ENCODE data around the gene SOHLH1.

The SOHLH1 gene

DNA sequence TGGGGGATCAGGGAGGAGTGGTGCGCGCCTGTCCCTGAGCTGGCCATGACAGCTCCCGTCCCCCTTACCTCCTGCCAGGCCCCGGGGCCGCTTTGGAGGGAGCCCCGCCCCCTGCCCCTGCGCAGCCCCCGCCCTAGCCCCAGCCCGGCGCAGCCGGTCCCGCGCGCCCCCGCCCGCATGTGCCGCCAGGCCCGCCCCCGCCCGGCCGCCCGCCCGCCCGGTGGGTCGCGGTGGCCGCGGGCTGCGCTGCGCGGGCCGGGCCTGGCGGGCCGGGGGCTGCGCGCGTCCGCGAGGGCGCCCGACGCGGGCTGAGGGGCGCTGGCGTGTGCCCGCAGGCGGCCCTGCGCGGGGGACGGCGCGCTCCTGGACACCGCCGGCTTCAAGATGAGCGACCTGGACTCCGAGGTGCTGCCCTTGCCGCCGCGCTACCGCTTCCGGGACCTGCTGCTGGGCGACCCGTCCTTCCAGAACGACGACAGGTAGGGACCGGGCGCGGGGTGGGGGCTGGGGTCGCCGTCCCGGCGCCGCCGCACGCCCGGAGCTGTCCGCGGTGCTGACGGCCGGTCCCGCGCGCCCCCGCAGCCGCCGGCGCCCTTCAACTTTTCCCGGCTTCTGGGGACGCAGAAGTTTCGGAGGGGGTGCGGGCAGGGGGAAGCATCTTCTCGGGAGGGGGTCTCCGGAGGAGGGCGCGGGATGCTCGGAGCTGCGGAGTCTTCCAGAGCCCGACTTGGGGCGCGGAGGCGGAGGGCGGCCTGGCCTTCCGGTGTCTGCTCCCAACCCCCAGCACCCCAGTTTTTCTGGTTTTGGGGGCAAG, 15.2 kb upstream of the SOHLH1 start:
- H3K4me2 ChIP-seq (ENCODE audit: low read length) = peak overlapping the region; percentile 69
- peaks cover 0 to 2% of the 10 kb centered on the region in 2 experiments for H3K4me1 ChIP-seq (ENCODE audit: control insufficient read depth in 1 of 2, insufficient read depth in 2 of 2, low read length in 2 of 2)
- no peak overlapping the region for H3K4ac ChIP-seq (ENCODE audit: low read depth, low read length)
- H3K18ac ChIP-seq (ENCODE audit: low read length) = no peak overlapping the region
- peaks cover 4% of the 10 kb centered on the region for H3K9me3 ChIP-seq (ENCODE audit: insufficient read depth, low read depth, low read length)
- no peak overlapping the region for H3K27ac ChIP-seq (ENCODE audit: low read depth, low read length)
- no peak overlapping the region for H4K91ac ChIP-seq (ENCODE audit: low read depth, low read length)
- H2AK5ac ChIP-seq (ENCODE audit: low read length) = no peak overlapping the region
- H3K9ac ChIP-seq (ENCODE audit: low read length) = no peak overlapping the region
- H3K14ac ChIP-seq (ENCODE audit: low read length) = no peak overlapping the region
- no peak overlapping the region for H2BK12ac ChIP-seq (ENCODE audit: low read length)
- no peak overlapping the region for H3K23ac ChIP-seq (ENCODE audit: low read length)
- no peak for DNase-seq
- no peak overlapping the region for H4K8ac ChIP-seq (ENCODE audit: low read depth, low read length)
- H3K79me1 ChIP-seq (ENCODE audit: low read length) = no peaks in the 10 kb centered on the region
- no peaks in the 10 kb centered on the region for H3K79me2 ChIP-seq (ENCODE audit: control insufficient read depth, insufficient read depth, low read length, poor library complexity)
- H2BK5ac ChIP-seq (ENCODE audit: low read depth, low read length, poor library complexity) = no peak overlapping the region
- H3K36me3 ChIP-seq (ENCODE audit: control insufficient read depth in 1 of 2, insufficient read depth in 2 of 2, low read length in 2 of 2) = no peaks in the 10 kb centered on the region
- H2AFZ ChIP-seq (ENCODE audit: insufficient read depth, low read length, poor library complexity) = no peak overlapping the region
- H3K4me3 ChIP-seq (ENCODE audit: low read depth, low read length) = peak overlapping the region; percentile 51
- H4K12ac ChIP-seq (ENCODE audit: low read depth, low read length) = no peak overlapping the region
- WGBS (ENCODE audit: extremely low coverage, insufficient coverage, insufficient read length) = no CpG with 5 or more reads among the region's 103 CpGs
- no peak overlapping the region for H2BK120ac ChIP-seq (ENCODE audit: insufficient read depth, low read length, poor library complexity)
- peaks cover 5% of the 10 kb centered on the region for H3K27me3 ChIP-seq (ENCODE audit: insufficient read depth, low read length)

DNA sequence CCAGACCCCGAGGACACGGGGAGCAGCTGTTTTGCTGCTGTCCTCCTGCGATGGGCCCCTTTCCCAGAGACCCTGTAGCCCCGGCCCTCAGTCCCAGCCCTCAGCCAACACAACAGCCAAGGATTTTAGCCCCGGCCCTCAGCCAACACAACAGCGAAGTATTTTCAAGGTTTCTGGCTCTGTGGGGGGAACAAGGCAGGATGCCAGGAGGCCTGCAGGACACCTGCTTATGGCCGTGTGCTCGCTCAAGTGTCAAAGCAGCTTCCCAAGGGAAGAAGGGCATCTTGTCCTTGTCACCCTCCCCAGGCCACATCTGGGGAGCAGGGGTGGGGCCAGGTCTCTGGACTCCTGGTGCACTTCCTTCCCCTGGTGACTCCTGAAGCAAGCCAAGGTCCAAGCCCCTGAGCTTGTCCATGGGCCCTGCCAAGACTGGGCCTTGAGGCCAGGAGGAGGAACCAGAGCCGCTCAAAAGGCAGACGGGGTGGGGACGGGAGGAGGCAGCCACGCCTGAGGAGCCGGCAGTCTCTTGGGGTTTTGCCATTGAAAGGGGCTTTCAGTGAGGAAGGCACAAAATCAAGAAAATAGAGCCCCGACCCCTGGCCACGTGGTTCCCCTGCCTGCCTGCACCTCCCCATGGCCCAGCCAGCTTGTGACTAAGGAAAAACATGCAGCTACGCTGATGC, 13.5 kb upstream of the SOHLH1 start:
- Histone ChIP-seq H3K9ac (ENCODE audit: low read length) (no peak overlapping the region), H3K4ac (ENCODE audit: low read depth, low read length) (no peak overlapping the region), H3K27me3 (ENCODE audit: insufficient read depth, low read length) (peaks cover 5% of the 10 kb centered on the region), H3K9me3 (ENCODE audit: insufficient read depth, low read depth, low read length) (peaks cover 4% of the 10 kb centered on the region), H2AK5ac (ENCODE audit: low read length) (no peak overlapping the region), H3K18ac (ENCODE audit: low read length) (no peak overlapping the region), H3K36me3 (ENCODE audit: control insufficient read depth in 1 of 2, insufficient read depth in 2 of 2, low read length in 2 of 2) (no peaks in the 10 kb centered on the region), H3K14ac (ENCODE audit: low read length) (no peak overlapping the region), H3K79me1 (ENCODE audit: low read length) (no peaks in the 10 kb centered on the region), H4K91ac (ENCODE audit: low read depth, low read length) (no peak overlapping the region), H2BK5ac (ENCODE audit: low read depth, low read length, poor library complexity) (no peak overlapping the region), H2BK120ac (ENCODE audit: insufficient read depth, low read length, poor library complexity) (no peak overlapping the region), H4K8ac (ENCODE audit: low read depth, low read length) (no peak overlapping the region), H3K4me2 (ENCODE audit: low read length) (no peak overlapping the region), H2BK12ac (ENCODE audit: low read length) (no peak overlapping the region), H2AFZ (ENCODE audit: insufficient read depth, low read length, poor library complexity) (no peak overlapping the region), H3K79me2 (ENCODE audit: control insufficient read depth, insufficient read depth, low read length, poor library complexity) (no peaks in the 10 kb centered on the region), H3K23ac (ENCODE audit: low read length) (no peak overlapping the region), H3K4me3 (ENCODE audit: low read depth, low read length) (no peak overlapping the region), H3K27ac (ENCODE audit: low read depth, low read length) (no peak overlapping the region), H3K4me1 (ENCODE audit: control insufficient read depth in 1 of 2, insufficient read depth in 2 of 2, low read length in 2 of 2) (peaks cover 0 to 2% of the 10 kb centered on the region in 2 experiments), H4K12ac (ENCODE audit: low read depth, low read length) (no peak overlapping the region)
- no peak for DNase-seq
- WGBS (ENCODE audit: extremely low coverage, insufficient coverage, insufficient read length) = no CpG with 5 or more reads among the region's 16 CpGs

DNA sequence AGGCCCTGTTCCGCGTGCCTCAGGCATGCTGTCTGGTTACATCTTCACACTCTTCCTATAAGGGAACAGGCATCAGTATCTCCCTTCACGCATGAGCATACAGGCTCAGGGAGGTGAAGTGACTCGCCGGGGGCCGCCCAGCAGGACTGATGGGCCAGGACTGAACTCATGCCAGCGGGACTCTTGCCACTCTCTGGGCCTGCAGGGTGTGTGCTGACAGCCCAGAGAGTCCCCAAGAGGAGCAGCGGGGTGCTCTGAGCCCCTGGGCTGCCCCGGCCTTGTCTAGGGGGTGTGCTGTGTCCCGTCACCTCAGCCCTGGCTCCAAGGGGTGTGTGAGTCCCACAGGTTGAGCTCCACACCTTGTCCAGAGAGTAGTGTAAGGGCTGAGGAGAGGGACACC, 12.6 kb upstream of the SOHLH1 start:
- DNase-seq = no peak
- Histone ChIP-seq H3K36me3 (ENCODE audit: control insufficient read depth in 1 of 2, insufficient read depth in 2 of 2, low read length in 2 of 2) (no peaks in the 10 kb centered on the region), H3K9ac (ENCODE audit: low read length) (no peak overlapping the region), H3K9me3 (ENCODE audit: insufficient read depth, low read depth, low read length) (peaks cover 4% of the 10 kb centered on the region), H3K79me1 (ENCODE audit: low read length) (no peaks in the 10 kb centered on the region), H3K4me2 (ENCODE audit: low read length) (no peak overlapping the region), H3K4me1 (ENCODE audit: control insufficient read depth in 1 of 2, insufficient read depth in 2 of 2, low read length in 2 of 2) (peaks cover 0 to 2% of the 10 kb centered on the region in 2 experiments), H3K27ac (ENCODE audit: low read depth, low read length) (no peak overlapping the region), H3K23ac (ENCODE audit: low read length) (no peak overlapping the region), H4K12ac (ENCODE audit: low read depth, low read length) (no peak overlapping the region), H4K8ac (ENCODE audit: low read depth, low read length) (no peak overlapping the region), H3K4ac (ENCODE audit: low read depth, low read length) (no peak overlapping the region), H3K79me2 (ENCODE audit: control insufficient read depth, insufficient read depth, low read length, poor library complexity) (no peaks in the 10 kb centered on the region), H2AK5ac (ENCODE audit: low read length) (no peak overlapping the region), H4K91ac (ENCODE audit: low read depth, low read length) (no peak overlapping the region), H3K18ac (ENCODE audit: low read length) (no peak overlapping the region), H3K14ac (ENCODE audit: low read length) (no peak overlapping the region), H2BK120ac (ENCODE audit: insufficient read depth, low read length, poor library complexity) (no peak overlapping the region), H2BK12ac (ENCODE audit: low read length) (no peak overlapping the region), H3K4me3 (ENCODE audit: low read depth, low read length) (no peak overlapping the region), H3K27me3 (ENCODE audit: insufficient read depth, low read length) (peaks cover 5% of the 10 kb centered on the region), H2BK5ac (ENCODE audit: low read depth, low read length, poor library complexity) (no peak overlapping the region), H2AFZ (ENCODE audit: insufficient read depth, low read length, poor library complexity) (no peak overlapping the region)
- WGBS (ENCODE audit: extremely low coverage, insufficient coverage, insufficient read length) = no CpG with 5 or more reads among the region's 10 CpGs

DNA sequence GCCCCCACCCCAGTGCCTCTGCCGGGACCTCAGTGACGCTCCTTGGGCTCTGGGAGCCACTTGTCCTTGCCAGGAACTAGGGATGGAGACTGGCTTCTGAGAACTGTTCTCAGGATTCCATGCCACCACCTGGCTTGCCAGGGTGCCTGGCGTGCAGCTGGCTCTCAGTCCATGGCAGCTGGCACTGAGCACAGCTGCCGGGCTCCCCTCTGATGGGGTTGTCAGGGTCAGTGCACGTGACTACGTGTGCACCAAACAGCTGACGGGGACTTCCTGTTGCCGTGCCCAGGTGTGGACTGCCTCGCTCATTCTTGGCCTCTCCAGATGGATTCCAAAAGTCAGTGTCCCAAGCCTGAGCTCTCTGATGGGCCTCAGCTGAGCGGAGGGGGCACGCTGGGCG, 12.1 kb upstream of the SOHLH1 start:
- Histone ChIP-seq H4K12ac (ENCODE audit: low read depth, low read length) (no peak overlapping the region), H2BK5ac (ENCODE audit: low read depth, low read length, poor library complexity) (no peak overlapping the region), H3K9me3 (ENCODE audit: insufficient read depth, low read depth, low read length) (peaks cover 4% of the 10 kb centered on the region), H3K79me1 (ENCODE audit: low read length) (no peaks in the 10 kb centered on the region), H2BK120ac (ENCODE audit: insufficient read depth, low read length, poor library complexity) (no peak overlapping the region), H3K27ac (ENCODE audit: low read depth, low read length) (no peak overlapping the region), H3K23ac (ENCODE audit: low read length) (no peak overlapping the region), H3K18ac (ENCODE audit: low read length) (no peak overlapping the region), H3K4me3 (ENCODE audit: low read depth, low read length) (no peak overlapping the region), H3K79me2 (ENCODE audit: control insufficient read depth, insufficient read depth, low read length, poor library complexity) (no peaks in the 10 kb centered on the region), H3K14ac (ENCODE audit: low read length) (no peak overlapping the region), H3K27me3 (ENCODE audit: insufficient read depth, low read length) (peaks cover 5% of the 10 kb centered on the region), H4K91ac (ENCODE audit: low read depth, low read length) (no peak overlapping the region), H3K9ac (ENCODE audit: low read length) (no peak overlapping the region), H2BK12ac (ENCODE audit: low read length) (no peak overlapping the region), H3K4me1 (ENCODE audit: control insufficient read depth in 1 of 2, insufficient read depth in 2 of 2, low read length in 2 of 2) (peaks cover 0 to 2% of the 10 kb centered on the region in 2 experiments), H3K4me2 (ENCODE audit: low read length) (no peak overlapping the region), H4K8ac (ENCODE audit: low read depth, low read length) (no peak overlapping the region), H3K36me3 (ENCODE audit: control insufficient read depth in 1 of 2, insufficient read depth in 2 of 2, low read length in 2 of 2) (no peaks in the 10 kb centered on the region), H2AFZ (ENCODE audit: insufficient read depth, low read length, poor library complexity) (no peak overlapping the region), H2AK5ac (ENCODE audit: low read length) (no peak overlapping the region), H3K4ac (ENCODE audit: low read depth, low read length) (no peak overlapping the region)
- WGBS (ENCODE audit: extremely low coverage, insufficient coverage, insufficient read length) = no CpG with 5 or more reads among the region's 12 CpGs
- no peak for DNase-seq
